Airway epithelial cell (primary cell): ENCODE data around the gene EFEMP2. TPM values are rescaled to one million over a fixed set of nuclear protein-coding genes. Genes with fewer than 3 reads are reported as not detected.

Source experiments
- total RNA-seq: library from RNA; depleted of rRNA; stranded (reverse); fragments of >200 nt; gene quantifications from 2 replicates; pipeline ENCODE4 v1.2.3, GENCODE V29; 2015

Gene EFEMP2
- total RNA-seq = 12.8 and 27.5 TPM in 2 replicates

GRCh38 chr11:65872586-65873317 is at the start of gene EFEMP2:
EFEMP2 (minus strand) TSS chr11:65872800; CDS start chr11:65872354, 446 bp downstream.

DNA sequence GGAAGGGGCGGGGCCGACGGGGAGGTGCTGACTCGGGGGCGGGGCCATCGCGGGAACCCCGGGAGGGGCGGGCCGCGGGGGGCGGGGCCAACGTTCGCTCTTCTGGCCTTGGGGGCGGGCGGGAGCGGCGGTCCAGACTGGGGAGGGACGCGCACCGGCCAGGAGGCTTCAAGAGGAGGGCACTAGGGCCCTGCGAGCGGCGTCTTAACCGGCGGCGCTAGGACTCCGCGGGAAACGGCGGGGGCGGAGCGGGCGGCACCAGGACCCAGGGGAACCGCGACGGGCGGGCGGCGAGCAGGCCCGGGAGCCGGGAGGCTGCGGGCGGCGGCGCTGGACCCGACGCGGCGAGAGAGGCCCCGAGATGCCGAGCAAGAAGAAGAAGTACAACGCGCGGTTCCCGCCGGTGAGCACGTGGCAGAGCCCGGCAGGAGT is 46.6 kb upstream of the EFEMP2 start, which contains the start of gene DRAP1:
DRAP1 (plus strand) TSS at position 286 of the 432 bp plus-strand sequence; CDS start at position 362, 76 bp downstream.

DNA sequence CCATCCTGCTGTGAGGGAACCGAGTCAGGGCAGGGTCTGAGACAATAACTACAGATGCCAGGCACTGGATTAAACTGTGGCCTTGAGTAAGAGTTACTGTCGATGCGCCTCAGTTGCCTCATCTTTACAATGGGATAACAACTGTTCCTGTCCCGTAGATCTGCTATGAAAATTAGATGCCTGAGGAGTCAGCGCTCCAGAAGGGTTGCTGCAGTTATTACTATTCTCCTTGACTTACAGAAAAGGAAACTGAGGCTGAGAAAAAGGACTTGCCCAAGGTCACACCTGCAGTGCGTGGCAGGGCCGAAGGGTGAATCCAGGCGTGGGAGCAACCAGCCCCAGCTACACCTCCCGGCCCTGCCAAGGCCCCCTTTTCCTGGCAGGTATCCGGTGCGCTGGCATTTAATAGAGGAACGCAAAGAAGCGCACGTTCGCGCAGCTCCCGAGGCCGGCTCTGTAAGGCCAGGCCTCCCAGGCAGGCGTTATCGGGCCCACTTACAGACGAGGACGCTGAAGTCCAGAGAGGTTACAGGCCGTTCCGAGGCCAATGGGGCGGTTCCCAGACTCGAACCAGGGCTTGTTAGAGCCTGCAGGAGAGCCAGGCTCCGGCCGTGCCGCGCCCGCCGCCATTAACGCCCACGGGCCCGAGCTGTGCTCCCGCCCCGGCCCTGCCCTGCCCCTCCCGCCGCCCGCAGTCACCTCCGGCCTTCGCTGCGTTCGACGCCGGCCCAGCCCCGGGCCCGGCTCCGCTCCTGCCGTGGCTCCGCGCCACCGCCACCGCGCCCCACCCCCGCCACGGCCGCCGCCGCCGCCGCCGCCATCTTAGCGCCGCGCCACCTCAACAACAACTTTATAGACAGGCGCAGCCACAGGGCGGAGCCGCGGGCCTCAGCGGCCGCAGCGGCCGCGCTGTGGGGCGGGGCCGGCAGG is 45.9 kb upstream of the EFEMP2 start, which contains the start of gene C11orf68:
C11orf68 (minus strand) TSS at position 852 of the 930 bp plus-strand sequence; CDS start at position 821, 31 bp downstream.

DNA sequence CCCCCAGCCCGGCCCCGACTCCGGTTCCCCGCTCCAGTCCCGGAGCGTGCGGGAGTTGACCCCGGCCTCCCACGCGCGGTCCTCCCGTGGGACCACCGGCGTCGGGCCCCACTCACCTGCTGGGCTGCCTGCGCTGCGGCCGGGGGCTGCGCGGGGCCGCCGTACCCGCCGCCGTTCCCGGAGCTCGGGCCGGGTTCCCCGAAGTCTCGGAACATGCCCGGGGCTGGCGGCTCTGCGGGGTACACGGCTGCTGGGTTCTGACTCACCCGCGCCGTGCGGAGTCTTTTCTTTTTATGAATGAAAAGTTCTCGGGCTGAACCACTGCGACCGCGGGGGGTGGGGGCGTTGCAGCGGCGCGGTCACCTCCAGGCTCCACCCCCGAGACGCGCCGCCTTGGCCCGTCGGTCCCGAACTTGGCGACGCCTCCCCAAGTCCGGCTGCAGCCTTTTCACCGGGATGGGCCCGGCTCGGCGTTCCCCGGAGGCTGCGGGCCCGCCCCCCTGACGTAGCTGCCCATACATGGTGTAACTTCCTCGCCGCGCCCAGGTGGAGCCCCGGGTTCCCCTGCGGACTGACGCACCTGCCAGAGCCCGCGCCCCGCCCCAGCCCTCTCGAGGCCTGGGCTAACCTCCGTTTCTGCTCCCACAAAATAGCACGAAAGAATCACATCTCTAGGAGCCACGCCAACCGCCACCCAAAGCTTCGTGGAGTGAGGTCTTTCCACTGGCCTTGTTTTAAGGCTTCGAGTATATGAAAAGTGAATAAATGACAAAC is 27.7 kb upstream of the EFEMP2 start, which contains the start of gene FOSL1:
FOSL1 (minus strand) TSS at position 264 of the 774 bp plus-strand sequence; CDS start at position 215, 49 bp downstream.

DNA sequence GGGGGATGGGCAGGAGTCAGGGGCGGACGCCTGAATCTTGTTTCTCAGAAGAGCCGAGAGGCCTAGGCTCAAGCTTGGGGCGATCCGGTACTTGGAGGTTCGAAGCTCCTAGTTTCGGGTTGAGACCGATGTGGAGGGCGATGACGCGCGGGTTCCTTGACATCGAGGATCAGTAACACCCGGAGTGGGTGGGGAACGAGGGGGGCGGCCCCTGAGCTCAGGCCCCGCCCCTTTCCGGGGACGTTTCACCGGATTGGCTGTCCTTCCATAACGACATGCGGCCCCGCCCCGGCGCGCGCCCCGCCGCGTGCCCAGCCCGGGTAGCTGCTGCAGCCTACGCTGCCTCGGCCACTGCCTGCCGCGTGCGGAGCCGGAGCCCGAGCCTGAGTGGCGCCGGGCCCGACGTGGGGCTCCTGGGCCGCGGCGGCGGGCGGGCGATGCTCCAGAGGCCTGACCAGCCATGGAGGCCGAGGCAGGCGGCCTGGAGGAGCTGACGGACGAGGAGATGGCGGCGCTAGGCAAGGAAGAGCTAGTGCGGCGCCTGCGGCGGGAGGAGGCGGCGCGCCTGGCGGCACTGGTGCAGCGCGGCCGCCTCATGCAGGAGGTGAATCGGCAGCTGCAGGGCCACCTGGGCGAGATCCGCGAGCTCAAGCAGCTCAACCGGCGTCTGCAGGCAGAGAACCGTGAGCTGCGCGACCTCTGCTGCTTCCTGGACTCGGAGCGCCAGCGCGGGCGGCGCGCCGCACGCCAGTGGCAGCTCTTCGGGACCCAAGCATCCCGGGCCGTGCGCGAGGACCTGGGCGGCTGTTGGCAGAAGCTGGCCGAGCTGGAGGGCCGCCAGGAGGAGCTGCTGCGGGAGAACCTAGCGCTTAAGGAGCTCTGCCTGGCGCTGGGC is 18.0 kb upstream of the EFEMP2 start, which contains the start of gene CCDC85B:
CCDC85B (plus strand) TSS at position 350 of the 895 bp plus-strand sequence; CDS start at position 461, 111 bp downstream.

GRCh38 chr11:65888163-65888814 is 15.7 kb upstream of the EFEMP2 start, which contains the start of gene FIBP:
FIBP (minus strand) TSS chr11:65888471; CDS start chr11:65888418, 53 bp downstream.

GRCh38 chr11:65879617-65880016 is 7.0 kb upstream of the EFEMP2 start, which contains the start of gene CTSW:
CTSW (plus strand) TSS chr11:65879837; CDS start chr11:65879855, 18 bp downstream.

GRCh38 chr11:65860278-65861164 is 12.1 kb downstream of the EFEMP2 start, which contains the start of gene MUS81:
MUS81 (plus strand) TSS chr11:65860433; CDS start chr11:65860754, 321 bp downstream.

GRCh38 chr11:65857853-65858680 is 14.5 kb downstream of the EFEMP2 start, which contains the start of gene CFL1:
CFL1 (minus strand) TSS chr11:65858180; CDS start chr11:65858099, 81 bp downstream.

DNA sequence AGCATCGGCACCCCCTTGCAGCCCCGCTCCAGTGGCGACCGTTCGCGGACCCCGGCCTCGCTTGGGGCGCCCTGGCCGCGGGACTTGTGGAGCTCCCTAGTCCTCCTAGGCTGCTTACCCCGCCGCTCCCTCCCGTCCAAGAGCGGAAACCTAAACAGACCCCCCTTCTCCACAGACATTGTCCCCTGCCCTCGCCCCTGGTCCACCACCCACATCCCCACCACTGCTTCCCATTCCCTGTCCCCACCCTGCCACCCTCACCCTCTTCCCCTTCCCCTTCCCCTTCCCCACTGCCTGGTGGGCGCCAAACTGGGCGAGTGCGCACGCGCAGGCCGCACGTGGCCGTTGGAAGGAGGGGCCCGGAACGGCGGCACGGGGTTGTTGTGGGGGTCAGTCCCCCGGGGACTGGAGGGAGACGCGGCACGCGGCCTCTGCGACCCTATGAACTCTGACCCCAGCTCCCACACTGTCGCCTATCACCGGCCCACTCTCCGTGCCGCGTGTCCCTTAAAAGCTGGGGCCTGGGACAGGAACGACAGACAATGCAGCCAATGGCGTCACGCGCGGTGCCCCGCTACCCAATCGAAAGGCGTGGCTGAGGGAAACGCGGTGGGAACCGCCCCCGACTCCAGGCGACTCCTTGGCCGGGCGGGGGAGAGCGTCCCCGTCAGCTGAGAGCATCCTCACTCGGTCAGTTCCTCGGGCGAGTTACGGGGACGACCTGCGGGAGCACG is 39.1 kb downstream of the EFEMP2 start, which contains the start of gene SNX32:
SNX32 (plus strand) TSS at position 667 of the 734 bp plus-strand sequence. CDS start 103 bp downstream, outside the sequence.

Other genes starting within 250 kb of the EFEMP2 start
- gene SIPA1, start 234.7 kb downstream of the EFEMP2 start, total RNA-seq = 9.7 and 14.6 TPM in 2 replicates
- gene RELA, start 209.9 kb downstream of the EFEMP2 start, total RNA-seq = 35.5 and 68.3 TPM in 2 replicates
- gene KAT5, start 160.5 kb downstream of the EFEMP2 start, total RNA-seq = 33.8 and 37.9 TPM in 2 replicates
- gene RNASEH2C, start 152.0 kb downstream of the EFEMP2 start, total RNA-seq = 61.6 and 92.6 TPM in 2 replicates
- gene AP5B1, start 91.8 kb downstream of the EFEMP2 start, total RNA-seq = 21.3 and 24.3 TPM in 2 replicates
- gene OVOL1, start 85.7 kb downstream of the EFEMP2 start, total RNA-seq = 26.4 and 31.0 TPM in 2 replicates
- 0.14 and 0.56 TPM in 2 replicates for gene SNX32, start 38.8 kb downstream of the EFEMP2 start, total RNA-seq
- 1,465 and 1,537 TPM in 2 replicates for gene CFL1, start 14.6 kb downstream of the EFEMP2 start, total RNA-seq
- gene MUS81, start 12.4 kb downstream of the EFEMP2 start, total RNA-seq = 23.6 and 28.4 TPM in 2 replicates
- gene CTSW, start 7.0 kb upstream of the EFEMP2 start, total RNA-seq = not detected in 2 replicates
- 89.0 and 143 TPM in 2 replicates for gene FIBP, start 15.7 kb upstream of the EFEMP2 start, total RNA-seq
- gene CCDC85B, start 17.9 kb upstream of the EFEMP2 start, total RNA-seq = 93.7 and 145 TPM in 2 replicates
- 63.3 and 87.1 TPM in 2 replicates for gene FOSL1, start 27.6 kb upstream of the EFEMP2 start, total RNA-seq
- gene C11orf68, start 46.3 kb upstream of the EFEMP2 start, total RNA-seq = 10.9 and 11.0 TPM in 2 replicates
- gene DRAP1, start 46.6 kb upstream of the EFEMP2 start, total RNA-seq = 175 and 190 TPM in 2 replicates
- gene TSGA10IP, start 72.7 kb upstream of the EFEMP2 start, total RNA-seq = not detected in 2 replicates
- gene SART1, start 88.9 kb upstream of the EFEMP2 start, total RNA-seq = 35.3 and 45.9 TPM in 2 replicates
- gene EIF1AD, start 129.4 kb upstream of the EFEMP2 start, total RNA-seq = 24.1 and 33.0 TPM in 2 replicates
- gene BANF1, start 129.7 kb upstream of the EFEMP2 start, total RNA-seq = 120 and 130 TPM in 2 replicates
- 8.9 and 9.3 TPM in 2 replicates for gene CST6, start 139.2 kb upstream of the EFEMP2 start, total RNA-seq
- 0.42 TPM in 1 of 2 replicates, not detected in the other for gene CATSPER1, start 153.7 kb upstream of the EFEMP2 start, total RNA-seq
- 0.28 TPM in 1 of 2 replicates, not detected in the other for gene GAL3ST3, start 176.4 kb upstream of the EFEMP2 start, total RNA-seq
- gene SF3B2, start 179.6 kb upstream of the EFEMP2 start, total RNA-seq = 156 TPM in 2 replicates
- 23.6 and 24.8 TPM in 2 replicates for gene PACS1, start 197.5 kb upstream of the EFEMP2 start, total RNA-seq